CD4-positive, alpha-beta T cell (primary cell): ENCODE measurements around the gene CLSTN2. TPM values are rescaled to one million over a fixed set of nuclear protein-coding genes. Genes with fewer than 3 reads are reported as not detected.

Experiments used
- ATAC-seq: fragments of 200-7000 bp; cut with Tn5 transposase; one replicate; pipeline ENCODE4 v1.10.0; 2022; ENCODE audit warnings: mild to moderate bottlenecking; ENCODE audit not compliant: poor library complexity
- CTCF ChIA-PET: fragments of 350-600 bp; sonication (Branson Sonifier 250); formaldehyde crosslinking; loops from one replicate; lab custom pipeline; 2021; ENCODE audit warnings: antibody characterized with exemption, inconsistent platforms; lab: Charles Lee
- POLR2A ChIA-PET: fragments of 350-600 bp; sonication (Branson Sonifier 250); formaldehyde crosslinking; loops from one replicate; lab custom pipeline; 2021; ENCODE audit warnings: antibody characterized with exemption, inconsistent platforms; lab: Charles Lee
- DNase-seq, 14 experiments: peaks; one replicate each; pipeline ENCODE4 v3.0.0-alpha.2; 2013 to 2020; ENCODE audit warnings: mixed read lengths in 2 of 14
- H3K27ac ChIP-seq, 2 donors: one replicate each; pipeline versions ENCODE4 v1.5.1 to v1.7.0; 2013; ENCODE audit warnings: low read length in 2 of 2, low read depth in 1 of 2, mild to moderate bottlenecking in 1 of 2
- H3K27me3 ChIP-seq, 2 experiments: 1 replicate in 1 of 2; 2 replicates in 1 of 2; pipeline versions ENCODE4 v1.6.1 to v1.7.0; 2013; ENCODE audit warnings: low read length in 2 of 2, control low read depth in 1 of 2, mild to moderate bottlenecking in 1 of 2, moderate library complexity in 1 of 2; ENCODE audit not compliant: insufficient read depth in 2 of 2, control insufficient read depth in 1 of 2
- H3K36me3 ChIP-seq: one replicate; pipeline ENCODE4 v1.6.1; 2013; ENCODE audit warnings: low read length, control low read depth; ENCODE audit not compliant: insufficient read depth
- H3K4me1 ChIP-seq: one replicate; pipeline ENCODE4 v1.6.1; 2013; ENCODE audit warnings: low read length, control low read depth; ENCODE audit not compliant: insufficient read depth
- H3K4me3 ChIP-seq: one replicate; pipeline ENCODE4 v1.5.1; 2013; ENCODE audit warnings: mild to moderate bottlenecking, low read length, moderate library complexity
- H3K9me3 ChIP-seq, 2 experiments: 1 replicate in 1 of 2; 2 replicates in 1 of 2; pipeline versions ENCODE4 v1.6.1 to v1.7.0; 2013; ENCODE audit warnings: low read length in 2 of 2, mild to moderate bottlenecking in 2 of 2, control low read depth in 1 of 2, moderate library complexity in 1 of 2; ENCODE audit not compliant: control insufficient read depth in 1 of 2, insufficient read depth in 1 of 2
- H3K27ac Mint-ChIP-seq: one replicate; pipeline ENCODE4 v1.8.0; 2020; ENCODE audit warnings: mixed read lengths
- H3K27me3 Mint-ChIP-seq: one replicate; pipeline ENCODE4 v1.8.0; 2021; ENCODE audit warnings: mixed read lengths
- H3K36me3 Mint-ChIP-seq: one replicate; pipeline ENCODE4 v1.8.0; 2021; ENCODE audit warnings: low read depth, mixed read lengths
- H3K4me1 Mint-ChIP-seq: one replicate; pipeline ENCODE4 v1.8.0; 2021; ENCODE audit warnings: low read depth, mixed read lengths
- H3K4me3 Mint-ChIP-seq: one replicate; pipeline ENCODE4 v1.8.0; 2020; ENCODE audit warnings: mild to moderate bottlenecking, mixed read lengths
- H3K9me3 Mint-ChIP-seq: one replicate; pipeline ENCODE4 v1.8.0; 2020; ENCODE audit warnings: mixed read lengths
- intact Hi-C, 2 experiments: fragments of 100-400 bp; cut with DNase I in 1 of 2; cut with micrococcal nuclease in 1 of 2; formaldehyde crosslinking; loops; one replicate each; pipeline versions ENCODE4 v1.15.1 to v1.9.0; 2023 to 2025; cut with DNase I, micrococcal nuclease
- total RNA-seq, 174 experiments: library from RNA in 2 of 174; stranded (reverse) in 2 of 174; gene quantifications; one replicate each; pipeline ENCODE4 v1.2.3 and lab custom pipeline; 2021 to 2026
- TF ChIP-seq, protein P1 (sequence below): fragments of 200-600 bp; IDR thresholded peaks from one replicate; pipeline ENCODE4 v1.8.0; 2022; ENCODE audit warnings: antibody characterized with exemption, mild to moderate bottlenecking

Gene CLSTN2
- total RNA-seq, 2 experiments from 2014 or later, result not detected

DNA sequence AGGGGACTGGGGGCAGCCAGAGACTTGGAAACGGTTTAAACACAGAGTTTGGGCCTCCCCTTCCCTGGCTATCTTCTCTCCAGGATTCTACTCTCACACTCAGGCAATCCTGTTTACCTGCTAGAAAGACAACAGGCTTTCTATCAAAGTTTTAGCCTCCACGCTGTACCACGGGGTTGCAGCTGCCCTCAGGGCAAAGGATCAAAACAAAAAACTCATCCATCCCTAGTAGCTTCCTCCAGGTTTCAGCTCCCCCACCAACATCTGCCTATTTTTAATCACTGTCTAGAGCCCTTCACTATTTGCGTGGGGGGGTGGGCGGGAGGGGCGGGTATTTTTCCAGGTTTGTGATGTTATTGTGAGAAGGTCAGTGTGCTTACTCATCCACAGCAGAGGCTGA is 456.1 kb downstream of the CLSTN2 start:
- no peaks in the 10 kb centered on the region for H3K4me1 Mint-ChIP-seq
- Histone ChIP-seq H3K4me3 (no peak overlapping the region), H3K4me1 (no peaks in the 10 kb centered on the region), H3K36me3 (no peaks in the 10 kb centered on the region), H3K9me3 (peaks cover 0 to 4% of the 10 kb centered on the region in 2 experiments), H3K27me3 (no peaks in the 10 kb centered on the region), H3K27ac (no peak overlapping the region)
- no peak for DNase-seq
- H3K36me3 Mint-ChIP-seq, result no peaks in the 10 kb centered on the region
- ChIA-PET CTCF (interaction anchor here (1.0 kb wide), 1 partner anchor 11 kb away, joined by 3 read pairs; no protein-coding TSS in a partner anchor), POLR2A (no interaction called here)
- H3K27ac Mint-ChIP-seq, result no peak overlapping the region
- no peak for ATAC-seq
- no peak overlapping the region for H3K4me3 Mint-ChIP-seq
- peaks cover 14% of the 10 kb centered on the region for H3K27me3 Mint-ChIP-seq
- no peaks in the 10 kb centered on the region for H3K9me3 Mint-ChIP-seq
- intact Hi-C loops, result no loop called here
- TF ChIP-seq, protein P1, sequence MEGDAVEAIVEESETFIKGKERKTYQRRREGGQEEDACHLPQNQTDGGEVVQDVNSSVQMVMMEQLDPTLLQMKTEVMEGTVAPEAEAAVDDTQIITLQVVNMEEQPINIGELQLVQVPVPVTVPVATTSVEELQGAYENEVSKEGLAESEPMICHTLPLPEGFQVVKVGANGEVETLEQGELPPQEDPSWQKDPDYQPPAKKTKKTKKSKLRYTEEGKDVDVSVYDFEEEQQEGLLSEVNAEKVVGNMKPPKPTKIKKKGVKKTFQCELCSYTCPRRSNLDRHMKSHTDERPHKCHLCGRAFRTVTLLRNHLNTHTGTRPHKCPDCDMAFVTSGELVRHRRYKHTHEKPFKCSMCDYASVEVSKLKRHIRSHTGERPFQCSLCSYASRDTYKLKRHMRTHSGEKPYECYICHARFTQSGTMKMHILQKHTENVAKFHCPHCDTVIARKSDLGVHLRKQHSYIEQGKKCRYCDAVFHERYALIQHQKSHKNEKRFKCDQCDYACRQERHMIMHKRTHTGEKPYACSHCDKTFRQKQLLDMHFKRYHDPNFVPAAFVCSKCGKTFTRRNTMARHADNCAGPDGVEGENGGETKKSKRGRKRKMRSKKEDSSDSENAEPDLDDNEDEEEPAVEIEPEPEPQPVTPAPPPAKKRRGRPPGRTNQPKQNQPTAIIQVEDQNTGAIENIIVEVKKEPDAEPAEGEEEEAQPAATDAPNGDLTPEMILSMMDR, result no peak

DNA sequence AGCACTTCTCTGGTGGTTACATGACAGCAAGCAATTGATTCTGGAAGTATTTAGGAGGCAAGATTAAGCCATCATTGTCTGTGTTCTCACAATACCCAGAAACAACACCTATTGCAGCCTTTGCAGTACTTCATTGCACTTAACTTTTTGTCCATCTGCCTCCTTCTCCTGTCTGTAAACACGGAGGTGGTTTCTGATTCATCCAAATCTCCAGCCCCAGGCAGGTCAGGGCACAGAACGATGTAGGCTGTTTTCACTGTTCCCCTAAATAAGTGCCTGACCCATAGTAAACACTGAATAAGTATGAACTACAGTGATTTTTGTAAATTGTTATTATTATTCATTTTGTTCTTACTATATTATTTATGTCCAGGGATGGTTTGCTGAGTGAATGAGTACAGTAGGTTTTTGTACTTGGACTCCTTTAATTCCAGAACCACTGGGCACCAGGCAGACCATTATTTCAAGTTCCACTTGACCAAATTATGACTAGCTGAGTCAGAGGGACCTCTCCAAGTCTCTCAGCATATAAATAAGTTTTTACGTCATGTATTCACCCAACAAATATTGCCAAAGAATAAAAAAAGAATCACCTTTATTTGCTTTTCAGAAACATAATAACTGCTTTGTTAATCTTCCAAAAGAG is 459.6 kb downstream of the CLSTN2 start:
- Histone ChIP-seq H3K36me3 (no peaks in the 10 kb centered on the region), H3K4me1 (no peaks in the 10 kb centered on the region), H3K27ac (no peak overlapping the region), H3K9me3 (peaks cover 0 to 3% of the 10 kb centered on the region in 2 experiments), H3K4me3 (no peak overlapping the region), H3K27me3 (no peaks in the 10 kb centered on the region)
- ChIA-PET CTCF (no interaction called here), POLR2A (no interaction called here)
- DNase-seq (no peak), ATAC-seq (no peak)
- intact Hi-C loops, result no loop called here
- Mint-ChIP-seq H3K9me3 (no peaks in the 10 kb centered on the region), H3K27ac (no peak overlapping the region), H3K36me3 (no peaks in the 10 kb centered on the region), H3K4me1 (no peaks in the 10 kb centered on the region), H3K4me3 (no peak overlapping the region), H3K27me3 (peaks cover 14% of the 10 kb centered on the region)
- TF ChIP-seq, protein P1, result no peak

DNA sequence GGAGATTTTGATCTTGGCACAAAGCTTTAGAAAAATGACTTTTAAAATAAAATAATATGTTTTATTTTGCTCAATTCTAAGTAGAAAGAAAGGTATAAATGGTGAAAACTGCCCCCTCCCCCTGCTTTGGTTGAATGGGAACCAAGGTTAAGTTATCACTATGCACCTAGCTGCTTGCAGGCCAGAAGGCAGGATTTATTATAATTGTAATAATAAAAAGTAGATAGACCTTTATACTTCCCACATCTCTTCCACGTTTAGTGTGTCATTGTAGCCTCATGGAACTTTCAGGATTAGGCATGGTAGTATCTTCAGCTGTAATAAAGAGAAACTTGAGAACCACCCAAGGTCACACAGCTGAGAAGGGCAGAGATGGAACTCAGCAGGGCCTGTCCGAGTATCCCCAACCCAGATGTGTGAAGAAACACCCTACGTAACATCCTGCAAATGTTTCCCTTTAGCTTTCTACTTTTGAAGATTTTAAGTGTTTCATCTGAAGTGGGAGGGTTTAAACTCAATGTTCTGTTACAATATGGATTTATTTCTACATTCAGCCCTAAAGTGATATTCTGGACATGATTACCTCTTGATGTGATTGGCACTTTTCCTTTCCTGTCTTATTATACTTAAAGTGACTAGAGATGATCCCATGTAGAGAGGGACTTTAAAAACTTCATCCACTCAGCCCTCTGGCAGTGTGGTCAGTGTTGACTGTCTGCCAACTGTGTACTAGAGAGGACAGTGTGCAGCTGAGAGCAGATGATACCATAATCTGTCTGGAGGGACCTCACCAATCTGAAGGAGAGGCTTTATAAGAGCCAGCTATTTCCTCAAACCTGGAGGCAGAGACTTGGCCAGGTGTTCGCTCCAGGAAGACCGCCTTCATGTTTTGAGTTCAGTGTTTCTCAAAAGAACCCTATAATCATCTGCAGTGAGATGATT is 460.4 kb downstream of the CLSTN2 start:
- H3K27ac Mint-ChIP-seq, result no peak overlapping the region
- TF ChIP-seq, protein P1, result no peak
- no peak overlapping the region for H3K27ac ChIP-seq
- no peaks in the 10 kb centered on the region for H3K36me3 ChIP-seq
- H3K9me3 Mint-ChIP-seq, result no peaks in the 10 kb centered on the region
- H3K4me3 Mint-ChIP-seq, result no peak overlapping the region
- H3K36me3 Mint-ChIP-seq, result no peaks in the 10 kb centered on the region
- ChIA-PET POLR2A (no interaction called here), CTCF (no interaction called here)
- no peaks in the 10 kb centered on the region for H3K27me3 ChIP-seq
- intact Hi-C loops, result no loop called here
- H3K4me1 Mint-ChIP-seq, result no peaks in the 10 kb centered on the region
- ATAC-seq (no peak), DNase-seq (no peak)
- peaks cover 0 to 3% of the 10 kb centered on the region in 2 experiments for H3K9me3 ChIP-seq
- H3K4me3 ChIP-seq, result no peak overlapping the region
- peaks cover 14% of the 10 kb centered on the region for H3K27me3 Mint-ChIP-seq
- no peaks in the 10 kb centered on the region for H3K4me1 ChIP-seq
